Progenitor cell of endocrine pancreas (in vitro differentiated cells): Measurements from ENCODE around the gene HOXB3. TPM values are rescaled to one million over a fixed set of nuclear protein-coding genes. Genes with fewer than 3 reads are reported as not detected.
A peak's percentile ranks its signal among the peaks of the same experiment; 100 is the strongest.

Experiments
- DNase-seq: peaks from one replicate; pipeline ENCODE4 v3.0.0; 2021; ENCODE audit warnings: low spot score; ENCODE audit not compliant: unreplicated experiment
- H3K27ac Mint-ChIP-seq: 2 replicates; pipeline ENCODE4 v1.8.0; 2021; ENCODE audit warnings: mild to moderate bottlenecking, moderate library complexity, mixed read lengths
- H3K27me3 Mint-ChIP-seq: 2 replicates; pipeline ENCODE4 v1.8.0; 2021; ENCODE audit warnings: mixed read lengths
- H3K36me3 Mint-ChIP-seq: 2 replicates; pipeline ENCODE4 v1.8.0; 2022; ENCODE audit warnings: mixed read lengths; ENCODE audit not compliant: insufficient read depth
- H3K4me1 Mint-ChIP-seq: 2 replicates; pipeline ENCODE4 v1.8.0; 2021; ENCODE audit warnings: low read depth, mixed read lengths
- H3K4me3 Mint-ChIP-seq: 2 replicates; pipeline ENCODE4 v1.8.0; 2021; ENCODE audit warnings: low read depth, mild to moderate bottlenecking, moderate library complexity, mixed read lengths
- H3K9me3 Mint-ChIP-seq: 2 replicates; pipeline ENCODE4 v1.8.0; 2021; ENCODE audit warnings: low read depth, mixed read lengths
- CTCF ChIP-seq: fragments of 200-600 bp; sonication (generic); IDR thresholded peaks from one replicate; pipeline ENCODE4 v1.5.0; 2021; ENCODE audit warnings: antibody characterized with exemption, mild to moderate bottlenecking; ENCODE audit not compliant: unreplicated experiment
- total RNA-seq: library from RNA; stranded (reverse); gene quantifications from 2 replicates; pipeline ENCODE4 v1.2.1, GENCODE V29; 2021

Gene HOXB3
- total RNA-seq, 1 donor from 2014 or later: 19.4 TPM

DNA sequence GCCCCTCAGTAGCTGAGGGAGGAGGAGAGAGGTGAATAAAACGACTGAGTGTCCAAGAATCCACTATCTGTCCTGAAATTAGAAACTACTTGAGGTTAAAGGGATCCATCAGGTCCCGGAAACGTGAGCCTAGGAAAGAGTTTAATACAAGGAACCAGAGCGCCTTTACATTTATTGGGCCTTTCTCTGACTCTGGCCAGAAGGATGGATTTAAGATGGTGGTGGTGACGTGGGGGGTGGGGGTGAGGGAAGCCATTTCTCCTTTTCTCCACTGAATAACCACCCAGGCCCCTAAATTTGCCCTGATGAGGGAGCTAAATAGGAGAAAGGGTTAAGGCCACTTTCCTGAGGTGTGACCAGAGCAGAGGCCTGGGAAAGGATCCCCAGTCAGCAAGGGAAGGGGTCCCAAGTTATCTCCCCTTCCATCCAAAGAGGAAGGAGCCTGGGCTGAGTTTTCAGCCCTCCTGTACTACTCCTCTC lies 37.1 kb upstream of the HOXB3 start:
- Mint-ChIP-seq H3K36me3 (no peaks in the 10 kb centered on the region), H3K27me3 (peaks cover 93% of the 10 kb centered on the region), H3K4me3 (no peak overlapping the region), H3K27ac (no peak overlapping the region), H3K4me1 (peaks cover 4% of the 10 kb centered on the region), H3K9me3 (no peaks in the 10 kb centered on the region)
- DNase-seq: no peak
- TF ChIP-seq CTCF: no peak

DNA sequence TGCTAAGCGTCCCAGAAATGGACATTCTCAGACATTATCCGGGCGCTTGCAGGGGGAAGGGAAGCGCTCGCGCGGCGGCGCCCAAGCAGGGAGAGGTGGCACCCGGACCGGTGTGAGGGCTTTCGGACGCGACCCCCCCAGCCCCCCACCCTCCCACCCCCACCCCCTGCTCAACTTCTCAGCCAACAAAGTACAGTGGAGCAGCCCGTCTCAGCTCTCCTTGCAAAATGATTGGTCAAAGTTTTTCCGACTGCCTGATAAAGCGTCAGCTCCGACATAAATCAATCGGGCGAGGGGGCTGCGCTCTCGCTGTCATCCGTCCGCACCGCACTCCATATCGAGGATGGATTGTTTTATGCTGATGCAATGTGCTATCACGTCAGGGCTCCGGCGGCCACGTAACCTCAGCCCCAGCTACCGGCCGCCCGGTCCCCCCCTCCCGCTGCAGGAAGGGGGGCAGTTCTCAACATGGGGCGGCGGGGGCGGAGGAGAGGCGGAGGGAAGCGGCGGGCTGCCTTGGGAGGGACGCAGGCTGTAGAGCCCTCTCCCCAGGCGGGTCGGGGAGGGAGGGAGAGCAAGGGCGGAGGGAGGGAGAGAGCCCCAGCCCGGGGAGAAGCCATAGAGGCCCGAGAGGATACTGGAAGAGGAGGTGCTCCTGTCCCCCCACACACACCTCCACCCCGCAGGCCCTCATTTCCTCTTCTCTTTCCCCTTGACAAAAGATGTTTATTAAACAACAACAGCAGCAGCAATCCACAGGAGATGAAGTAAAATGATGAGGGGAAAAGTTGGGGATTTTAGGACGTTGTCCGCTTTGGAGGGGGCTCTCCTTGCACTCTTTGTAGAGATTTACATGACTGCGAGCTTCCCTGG lies 36.4 kb upstream of the HOXB3 start, which contains the start of gene HOXB9:
Gene HOXB9 (minus strand): TSS at position 114 of the 873 bp plus-strand sequence. CDS start 89 bp downstream, at position 25.
- Mint-ChIP-seq H3K4me3 (peak within 1 kb of the TSS; percentile 11), H3K4me1 (peaks cover 4% of the 10 kb centered on the region), H3K27me3 (peaks cover 93% of the 10 kb centered on the region), H3K36me3 (no peaks in the 10 kb centered on the region), H3K27ac (no peak within 1 kb of the TSS), H3K9me3 (no peaks in the 10 kb centered on the region)
- DNase-seq: no peak
- no peak for TF ChIP-seq CTCF

- H3K4me3 Mint-ChIP-seq: no peak overlapping the region
- TF ChIP-seq CTCF: no peak
- no peaks in the 10 kb centered on the region for H3K9me3 Mint-ChIP-seq
- peaks cover 4% of the 10 kb centered on the region for H3K4me1 Mint-ChIP-seq
- peaks cover 93% of the 10 kb centered on the region for H3K27me3 Mint-ChIP-seq
- no peaks in the 10 kb centered on the region for H3K36me3 Mint-ChIP-seq
- H3K27ac Mint-ChIP-seq: no peak overlapping the region
- no peak for DNase-seq
Observed at GRCh38 chr17:48625495-48626244, 35.6 kb upstream of the HOXB3 start.

DNA sequence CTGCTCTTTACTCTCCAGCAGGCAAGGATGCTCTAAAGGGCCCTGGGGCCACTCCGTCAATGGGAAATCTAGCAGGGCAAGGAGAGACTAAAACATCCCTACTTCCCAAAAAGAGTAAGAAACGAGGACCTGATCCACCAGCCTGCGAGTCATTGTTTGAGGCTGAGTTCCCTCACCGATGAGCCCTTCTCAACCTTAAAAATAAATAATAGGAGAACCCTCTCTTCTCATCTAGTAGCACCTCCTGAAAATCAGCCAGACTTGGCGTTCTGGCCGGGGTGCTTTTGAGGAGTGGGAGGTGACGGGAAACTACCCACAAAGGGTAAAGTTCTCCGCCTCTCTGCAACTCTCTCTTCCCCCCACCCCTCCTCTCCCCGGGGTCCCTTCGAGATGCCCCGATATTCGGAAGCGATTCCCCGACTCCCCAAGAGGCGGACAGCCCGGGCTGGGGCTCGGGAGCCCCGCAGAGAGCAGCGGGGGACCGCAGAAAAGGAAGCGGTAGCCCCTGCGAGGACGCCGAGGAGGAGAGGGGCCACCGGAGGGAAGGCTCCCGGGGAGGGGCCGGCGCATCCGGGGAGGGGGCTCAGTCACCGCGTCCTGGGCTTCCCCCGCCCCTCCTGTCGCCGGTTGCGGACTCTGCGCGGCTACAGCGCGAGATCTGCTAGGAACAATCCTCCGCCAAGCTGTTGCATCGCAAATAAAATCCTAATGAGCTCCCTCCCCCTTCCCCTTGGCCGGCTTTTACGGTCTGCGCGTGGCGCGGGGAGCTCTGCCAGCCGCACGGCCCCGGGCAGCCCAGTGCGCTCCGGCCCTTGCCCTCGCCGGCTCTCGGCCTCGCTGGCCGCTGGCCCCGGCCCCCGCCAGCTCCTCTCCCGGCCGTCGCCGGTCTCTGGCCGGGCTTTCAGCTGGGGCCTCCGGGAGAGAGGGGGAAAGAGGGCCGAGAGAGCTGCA lies 34.8 kb upstream of the HOXB3 start:
- Mint-ChIP-seq H3K4me3 (no peak overlapping the region), H3K9me3 (no peaks in the 10 kb centered on the region), H3K36me3 (no peaks in the 10 kb centered on the region), H3K27me3 (peaks cover 93% of the 10 kb centered on the region), H3K27ac (no peak overlapping the region), H3K4me1 (peaks cover 4% of the 10 kb centered on the region)
- DNase-seq: no peak
- TF ChIP-seq CTCF: no peak
